ENCODE measurements around the gene BCORL1.

DNA sequence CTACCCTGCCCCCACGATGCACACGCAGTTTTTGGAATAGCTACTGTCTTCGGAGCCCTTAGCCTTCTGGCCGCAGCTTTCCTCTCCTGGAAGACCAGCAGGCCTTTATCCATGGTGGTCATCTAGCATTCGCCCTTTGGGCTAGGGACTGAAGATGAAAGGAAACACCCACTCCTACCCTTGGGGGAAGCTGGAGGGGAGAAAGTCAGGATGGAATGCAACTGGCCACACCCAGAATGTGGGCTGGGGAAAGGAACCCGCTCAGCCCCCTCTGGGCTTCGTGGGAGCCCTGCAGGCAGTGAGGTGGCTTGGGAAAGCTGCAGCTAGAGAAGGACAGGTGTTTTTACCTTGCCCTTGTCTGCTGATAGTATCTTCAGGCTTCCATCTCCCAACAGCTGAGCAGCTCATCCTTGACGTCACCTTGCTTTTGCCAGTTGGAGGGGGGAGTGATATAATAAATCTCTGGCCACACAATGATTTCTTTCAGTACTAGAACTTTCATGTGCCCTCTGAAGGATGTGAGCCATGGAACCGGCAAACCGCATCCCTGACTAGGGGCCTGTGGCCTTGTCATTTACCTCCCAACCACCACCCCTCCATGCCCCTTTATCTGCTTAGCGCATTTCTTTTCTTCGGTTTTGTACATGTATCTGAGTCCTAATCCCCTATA is 68.9 kb downstream of the BCORL1 start:
- TF ChIP-seq TAF1 (IDR thresholded peaks at IDR 0.05; ENCODE audit: low read depth), result no peak
- TF ChIP-seq, protein P1, sequence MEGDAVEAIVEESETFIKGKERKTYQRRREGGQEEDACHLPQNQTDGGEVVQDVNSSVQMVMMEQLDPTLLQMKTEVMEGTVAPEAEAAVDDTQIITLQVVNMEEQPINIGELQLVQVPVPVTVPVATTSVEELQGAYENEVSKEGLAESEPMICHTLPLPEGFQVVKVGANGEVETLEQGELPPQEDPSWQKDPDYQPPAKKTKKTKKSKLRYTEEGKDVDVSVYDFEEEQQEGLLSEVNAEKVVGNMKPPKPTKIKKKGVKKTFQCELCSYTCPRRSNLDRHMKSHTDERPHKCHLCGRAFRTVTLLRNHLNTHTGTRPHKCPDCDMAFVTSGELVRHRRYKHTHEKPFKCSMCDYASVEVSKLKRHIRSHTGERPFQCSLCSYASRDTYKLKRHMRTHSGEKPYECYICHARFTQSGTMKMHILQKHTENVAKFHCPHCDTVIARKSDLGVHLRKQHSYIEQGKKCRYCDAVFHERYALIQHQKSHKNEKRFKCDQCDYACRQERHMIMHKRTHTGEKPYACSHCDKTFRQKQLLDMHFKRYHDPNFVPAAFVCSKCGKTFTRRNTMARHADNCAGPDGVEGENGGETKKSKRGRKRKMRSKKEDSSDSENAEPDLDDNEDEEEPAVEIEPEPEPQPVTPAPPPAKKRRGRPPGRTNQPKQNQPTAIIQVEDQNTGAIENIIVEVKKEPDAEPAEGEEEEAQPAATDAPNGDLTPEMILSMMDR (IDR thresholded peaks at IDR 0.05; ENCODE audit: poor library complexity, severe bottlenecking), result no peak

Data from neural cell (in vitro differentiated cells).